HG02870 (cell line): ENCODE data around the gene TNIK.

Experiments used
- ATAC-seq: cut with Tn5 transposase; IDR thresholded peaks from one replicate; pipeline ENCODE4 v1.9.1; 2021; ENCODE audit warnings: mild to moderate bottlenecking, moderate library complexity; ENCODE audit not compliant: unreplicated experiment

TNIK gene

GRCh38 chr3:171178714-171179113 is 281.5 kb downstream of the TNIK start:
- ATAC-seq = no peak

GRCh38 chr3:171177553-171177952 is 282.7 kb downstream of the TNIK start:
- no peak for ATAC-seq

- no peak for ATAC-seq
Observed at GRCh38 chr3:171177056-171177455, 283.1 kb downstream of the TNIK start.

- ATAC-seq = no peak
Observed at GRCh38 chr3:171176244-171176933, 283.8 kb downstream of the TNIK start.

- no peak for ATAC-seq
Observed at GRCh38 chr3:171175741-171176234, 284.4 kb downstream of the TNIK start.

GRCh38 chr3:171173736-171174135 is 286.5 kb downstream of the TNIK start:
- ATAC-seq = no peak

GRCh38 chr3:171172070-171172469 is 288.1 kb downstream of the TNIK start:
- ATAC-seq = no peak

- no peak for ATAC-seq
Observed at GRCh38 chr3:171169866-171170265, 290.3 kb downstream of the TNIK start.

- ATAC-seq = no peak
Observed at GRCh38 chr3:171169443-171169842, 290.8 kb downstream of the TNIK start.

GRCh38 chr3:171168551-171168950 is 291.7 kb downstream of the TNIK start:
- no peak for ATAC-seq

- no peak for ATAC-seq
Observed at GRCh38 chr3:171168086-171168485, 292.1 kb downstream of the TNIK start.

GRCh38 chr3:171165983-171166382 is 294.2 kb downstream of the TNIK start:
- ATAC-seq = peak; percentile 70

- peak; percentile 67 for ATAC-seq
Observed at GRCh38 chr3:171165499-171165921, 294.7 kb downstream of the TNIK start.

GRCh38 chr3:171164067-171164465 is 296.1 kb downstream of the TNIK start:
- no peak for ATAC-seq

- ATAC-seq = no peak
Observed at GRCh38 chr3:171163101-171164066, 296.8 kb downstream of the TNIK start.

GRCh38 chr3:171160325-171160724 is 299.9 kb downstream of the TNIK start:
- ATAC-seq = no peak

- no peak for ATAC-seq
Observed at GRCh38 chr3:171159822-171160157, 300.4 kb downstream of the TNIK start.

GRCh38 chr3:171159024-171159821 is 301.0 kb downstream of the TNIK start:
- ATAC-seq = no peak

- no peak for ATAC-seq
Observed at GRCh38 chr3:171157980-171158379, 302.2 kb downstream of the TNIK start.

GRCh38 chr3:171157286-171157685 is 302.9 kb downstream of the TNIK start:
- ATAC-seq = no peak

GRCh38 chr3:171156401-171157010 is 303.7 kb downstream of the TNIK start:
- no peak for ATAC-seq
